GM15510 (cell line): ENCODE measurements around the gene TMEM91.

ENCODE experiments used
- POLR2A ChIP-seq: IDR thresholded peaks from 3 replicates; pipeline ENCODE4 v1.6.1; 2011; ENCODE audit warnings: borderline replicate concordance; ENCODE audit not compliant: insufficient read length; ENCODE audit errors: extremely low read depth

Gene TMEM91

DNA sequence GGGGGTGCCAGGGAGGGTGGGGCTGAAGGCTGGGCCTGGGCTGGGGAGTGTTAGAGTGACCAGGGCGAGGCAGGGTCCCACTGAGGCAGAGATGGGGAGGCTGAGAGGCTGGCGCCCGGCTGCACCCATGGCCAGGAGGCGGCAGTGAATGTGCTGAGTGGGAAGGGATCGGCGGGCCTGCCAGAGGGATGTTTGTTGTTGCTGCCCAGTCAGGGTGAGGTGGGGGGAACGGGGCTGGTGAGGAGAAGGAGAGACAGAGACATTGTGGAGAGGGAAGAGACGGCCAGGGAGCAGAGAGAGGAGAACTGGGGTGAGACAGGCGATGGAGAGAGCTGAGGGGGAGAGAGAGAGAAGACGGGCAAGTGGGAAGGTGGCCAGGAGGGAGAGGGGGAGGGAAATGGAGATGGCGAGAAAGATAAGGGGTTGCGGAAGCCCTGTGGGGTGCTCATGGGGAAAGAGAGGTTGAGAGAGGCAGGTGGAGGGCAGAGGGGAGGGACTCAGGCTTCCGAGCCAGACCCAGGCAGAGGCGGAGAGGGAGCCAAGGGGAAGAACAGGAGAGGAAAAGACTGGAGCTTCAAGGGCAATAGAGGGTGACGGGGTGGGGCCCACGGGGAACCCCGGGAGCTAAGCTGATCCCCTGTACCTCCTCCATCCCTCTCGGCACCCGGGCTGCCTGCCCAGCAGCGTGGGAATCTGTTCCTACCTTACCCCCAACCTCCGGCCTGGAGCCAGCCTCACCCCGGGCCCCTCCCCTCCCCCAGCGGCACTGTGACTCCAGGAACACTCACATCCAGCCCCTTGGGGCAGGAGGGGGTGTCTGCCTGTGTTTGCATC lies 51.5 kb downstream of the TMEM91 start:
- TF ChIP-seq POLR2A = no peak

DNA sequence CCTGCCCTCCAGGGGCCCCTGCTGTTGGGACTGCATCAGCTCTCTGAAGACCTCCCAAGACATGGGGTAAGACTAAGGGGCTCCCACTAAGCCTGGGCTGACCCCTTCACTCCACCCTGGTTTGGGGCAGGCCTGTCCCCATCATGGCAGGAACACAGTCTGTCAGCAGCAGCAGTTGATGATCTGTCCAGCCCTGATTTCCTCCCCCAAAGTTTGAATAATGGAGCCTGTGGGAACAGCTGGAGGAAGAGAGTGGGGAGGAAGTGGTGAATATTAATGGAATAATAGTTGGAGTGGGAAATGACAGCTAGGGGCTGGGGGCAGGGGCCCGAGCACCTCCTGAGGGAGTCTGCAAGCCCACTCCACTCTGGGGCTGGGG lies 52.1 kb downstream of the TMEM91 start:
- no peak for TF ChIP-seq POLR2A

DNA sequence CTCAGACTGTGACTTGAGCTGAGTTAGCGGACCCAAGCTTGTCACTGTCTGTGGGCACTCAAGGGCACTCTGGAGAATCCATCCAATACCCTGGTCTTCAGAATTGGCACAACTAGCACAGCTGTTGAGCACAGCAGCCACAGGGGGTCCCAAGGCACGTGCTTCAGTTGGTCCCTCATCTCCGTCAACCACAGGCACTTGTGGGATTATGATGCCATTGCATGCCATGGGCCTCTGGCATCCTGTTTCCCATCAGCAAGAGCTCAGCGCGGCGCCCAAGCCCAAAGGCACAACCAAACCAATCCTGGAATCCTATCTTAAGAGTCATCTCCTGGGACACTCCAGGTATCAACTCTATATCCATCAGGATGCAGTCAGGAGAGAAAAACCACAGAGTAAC lies 54.6 kb downstream of the TMEM91 start:
- TF ChIP-seq POLR2A = no peak

- TF ChIP-seq POLR2A = no peak
These were observed 55.4 kb downstream of the TMEM91 start for GRCh38 chr19:41431426-41432386.

GRCh38 chr19:41433171-41433570 lies 56.8 kb downstream of the TMEM91 start:
- TF ChIP-seq POLR2A = no peak
